Brain microvascular endothelial cell (primary cell): ENCODE measurements around the gene SPPL2C.
A peak's percentile ranks its signal among the peaks of the same experiment; 100 is the strongest.

Experiments
- DNase-seq: peaks from one replicate; pipeline ENCODE4 v3.0.0-alpha.2; 2020
- H3K27ac ChIP-seq: fragments of 250-450 bp; sonication (Bioruptor Pico); 2 replicates; pipeline ENCODE4 v1.5.1; 2020; ENCODE audit warnings: mild to moderate bottlenecking, moderate library complexity
- H3K27me3 ChIP-seq: fragments of 250-450 bp; sonication (Bioruptor Pico); replicated peaks from 2 replicates; pipeline ENCODE4 v1.5.1; 2020; ENCODE audit warnings: mild to moderate bottlenecking
- H3K36me3 ChIP-seq: fragments of 250-450 bp; sonication (Bioruptor Pico); replicated peaks from 2 replicates; pipeline ENCODE4 v1.5.1; 2020; ENCODE audit warnings: mild to moderate bottlenecking
- H3K4me3 ChIP-seq: 2 replicates; pipeline ENCODE4 v1.5.1; 2011; ENCODE audit warnings: low read depth, mild to moderate bottlenecking, control low read depth, low read length, moderate library complexity
- in situ Hi-C: cut with HindIII; loops from 2 replicates; pipeline ENCODE4 v1.10.0; 2017; ENCODE audit warnings: low sequenced_read_pairs, low pct_ligation_motif_present
- TF ChIP-seq, protein P1 (sequence below): IDR thresholded peaks from 2 replicates; pipeline ENCODE4 v1.5.1; 2011; ENCODE audit warnings: low read depth, mild to moderate bottlenecking, moderate library complexity, low read length, control low read depth, inconsistent platforms; ENCODE audit errors: missing control alignments

SPPL2C gene

DNA sequence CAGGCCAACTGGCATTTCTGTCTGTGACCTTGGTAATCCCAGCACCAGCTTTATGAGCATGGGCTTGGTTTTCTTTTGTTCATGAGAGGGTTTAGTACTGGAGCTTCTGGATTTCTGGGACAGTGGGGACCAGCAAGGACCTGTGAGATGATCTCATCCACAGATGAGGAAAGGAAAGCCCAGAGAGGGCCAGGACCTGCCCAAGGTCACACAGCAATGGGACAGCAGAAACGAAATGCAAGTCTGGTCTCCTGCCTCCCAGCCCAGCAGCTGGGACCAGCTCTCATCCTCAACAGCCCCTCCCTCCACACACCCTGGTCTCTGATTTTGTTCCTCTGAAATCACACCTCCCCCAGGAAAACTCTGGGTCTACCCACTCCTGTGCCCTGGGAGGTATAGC is 7.2 kb downstream of the SPPL2C start:
- TF ChIP-seq, protein P1, sequence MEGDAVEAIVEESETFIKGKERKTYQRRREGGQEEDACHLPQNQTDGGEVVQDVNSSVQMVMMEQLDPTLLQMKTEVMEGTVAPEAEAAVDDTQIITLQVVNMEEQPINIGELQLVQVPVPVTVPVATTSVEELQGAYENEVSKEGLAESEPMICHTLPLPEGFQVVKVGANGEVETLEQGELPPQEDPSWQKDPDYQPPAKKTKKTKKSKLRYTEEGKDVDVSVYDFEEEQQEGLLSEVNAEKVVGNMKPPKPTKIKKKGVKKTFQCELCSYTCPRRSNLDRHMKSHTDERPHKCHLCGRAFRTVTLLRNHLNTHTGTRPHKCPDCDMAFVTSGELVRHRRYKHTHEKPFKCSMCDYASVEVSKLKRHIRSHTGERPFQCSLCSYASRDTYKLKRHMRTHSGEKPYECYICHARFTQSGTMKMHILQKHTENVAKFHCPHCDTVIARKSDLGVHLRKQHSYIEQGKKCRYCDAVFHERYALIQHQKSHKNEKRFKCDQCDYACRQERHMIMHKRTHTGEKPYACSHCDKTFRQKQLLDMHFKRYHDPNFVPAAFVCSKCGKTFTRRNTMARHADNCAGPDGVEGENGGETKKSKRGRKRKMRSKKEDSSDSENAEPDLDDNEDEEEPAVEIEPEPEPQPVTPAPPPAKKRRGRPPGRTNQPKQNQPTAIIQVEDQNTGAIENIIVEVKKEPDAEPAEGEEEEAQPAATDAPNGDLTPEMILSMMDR, result no peak
- H3K27me3 ChIP-seq, result no peaks in the 10 kb centered on the region
- no peak for DNase-seq

GRCh38 chr17:45852535-45853297 is 8.0 kb downstream of the SPPL2C start:
- no peak overlapping the region for H3K27ac ChIP-seq
- TF ChIP-seq, protein P1, result peak; percentile 95
- no peak overlapping the region for H3K4me3 ChIP-seq
- H3K27me3 ChIP-seq, result no peaks in the 10 kb centered on the region
- DNase-seq, result peak; percentile 47
- in situ Hi-C loops, result loop anchor here (25.0 kb wide), 1 partner anchor 190 kb away; no protein-coding TSS in a partner anchor
- no peaks in the 10 kb centered on the region for H3K36me3 ChIP-seq

More for the DNA sequence above, 7.2 kb downstream of the SPPL2C start:
- in situ Hi-C loops, result loop anchor here (25.0 kb wide), 1 partner anchor 190 kb away; no protein-coding TSS in a partner anchor
- H3K4me3 ChIP-seq, result no peak overlapping the region
- H3K27ac ChIP-seq, result no peak overlapping the region
- H3K36me3 ChIP-seq, result no peaks in the 10 kb centered on the region

GRCh38 chr17:45854209-45854608 is 9.5 kb downstream of the SPPL2C start:
- no peaks in the 10 kb centered on the region for H3K36me3 ChIP-seq
- no peak for DNase-seq
- H3K4me3 ChIP-seq, result no peak overlapping the region
- in situ Hi-C loops, result loop anchor here (25.0 kb wide), 1 partner anchor 192 kb away; no protein-coding TSS in a partner anchor
- H3K27me3 ChIP-seq, result no peaks in the 10 kb centered on the region
- TF ChIP-seq, protein P1, result no peak
- no peak overlapping the region for H3K27ac ChIP-seq

DNA sequence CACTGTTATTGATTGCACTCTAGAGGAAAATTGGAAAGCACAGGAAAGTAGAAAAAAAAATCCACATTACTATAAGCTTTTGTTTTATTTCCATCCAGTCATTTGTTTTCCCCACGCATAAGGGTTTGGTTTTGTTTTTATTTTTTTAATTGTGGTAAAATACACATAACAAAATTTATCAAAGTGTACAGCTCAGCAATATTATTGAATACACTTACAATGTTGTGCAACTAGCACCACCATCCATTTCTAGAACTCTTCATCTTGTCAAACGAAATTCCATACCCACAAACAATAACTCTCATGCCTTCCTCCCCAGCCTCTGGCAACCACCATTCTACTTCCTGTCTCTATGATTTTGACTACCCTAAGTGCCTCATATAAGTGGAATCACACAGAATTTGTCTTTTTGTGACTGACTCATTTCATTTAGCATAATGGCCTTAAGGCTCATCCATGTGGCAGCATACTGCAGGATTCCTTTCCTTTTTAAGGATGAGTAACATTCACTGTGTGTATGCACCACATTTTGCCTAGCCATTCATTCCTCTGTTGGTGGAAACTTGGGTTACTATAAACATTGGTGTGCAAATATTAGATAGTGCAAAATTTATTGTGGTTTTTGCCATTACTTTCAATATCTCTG is 11.1 kb downstream of the SPPL2C start:
- in situ Hi-C loops, result loop anchor here (25.0 kb wide), 1 partner anchor 194 kb away; no protein-coding TSS in a partner anchor
- Histone ChIP-seq H3K27ac (no peak overlapping the region), H3K4me3 (no peak overlapping the region), H3K27me3 (no peaks in the 10 kb centered on the region), H3K36me3 (no peaks in the 10 kb centered on the region)
- DNase-seq, result no peak
- TF ChIP-seq, protein P1, result no peak

- TF ChIP-seq, protein P1, result no peak
- Histone ChIP-seq H3K27me3 (no peaks in the 10 kb centered on the region), H3K4me3 (no peak overlapping the region), H3K27ac (no peak overlapping the region), H3K36me3 (no peaks in the 10 kb centered on the region)
- peak; percentile 22 for DNase-seq
- in situ Hi-C loops, result loop anchor here (25.0 kb wide), 1 partner anchor 196 kb away; no protein-coding TSS in a partner anchor
Observed at GRCh38 chr17:45857977-45858708, 13.5 kb downstream of the SPPL2C start.
